Stimulated activated CD4-positive, alpha-beta T cell treated with anti-CD3 and anti-CD28 coated beads, Interleukin-12 subunit alpha, Interleukin-12 subunit beta, amount 100 ng/mL, for 4 hours (primary cell): ENCODE data around the gene COPRS.

Experiments used
- DNase-seq: peaks from one replicate; pipeline ENCODE4 v3.0.0-alpha.2; 2020

COPRS gene, protein sequence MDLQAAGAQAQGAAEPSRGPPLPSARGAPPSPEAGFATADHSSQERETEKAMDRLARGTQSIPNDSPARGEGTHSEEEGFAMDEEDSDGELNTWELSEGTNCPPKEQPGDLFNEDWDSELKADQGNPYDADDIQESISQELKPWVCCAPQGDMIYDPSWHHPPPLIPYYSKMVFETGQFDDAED

DNA sequence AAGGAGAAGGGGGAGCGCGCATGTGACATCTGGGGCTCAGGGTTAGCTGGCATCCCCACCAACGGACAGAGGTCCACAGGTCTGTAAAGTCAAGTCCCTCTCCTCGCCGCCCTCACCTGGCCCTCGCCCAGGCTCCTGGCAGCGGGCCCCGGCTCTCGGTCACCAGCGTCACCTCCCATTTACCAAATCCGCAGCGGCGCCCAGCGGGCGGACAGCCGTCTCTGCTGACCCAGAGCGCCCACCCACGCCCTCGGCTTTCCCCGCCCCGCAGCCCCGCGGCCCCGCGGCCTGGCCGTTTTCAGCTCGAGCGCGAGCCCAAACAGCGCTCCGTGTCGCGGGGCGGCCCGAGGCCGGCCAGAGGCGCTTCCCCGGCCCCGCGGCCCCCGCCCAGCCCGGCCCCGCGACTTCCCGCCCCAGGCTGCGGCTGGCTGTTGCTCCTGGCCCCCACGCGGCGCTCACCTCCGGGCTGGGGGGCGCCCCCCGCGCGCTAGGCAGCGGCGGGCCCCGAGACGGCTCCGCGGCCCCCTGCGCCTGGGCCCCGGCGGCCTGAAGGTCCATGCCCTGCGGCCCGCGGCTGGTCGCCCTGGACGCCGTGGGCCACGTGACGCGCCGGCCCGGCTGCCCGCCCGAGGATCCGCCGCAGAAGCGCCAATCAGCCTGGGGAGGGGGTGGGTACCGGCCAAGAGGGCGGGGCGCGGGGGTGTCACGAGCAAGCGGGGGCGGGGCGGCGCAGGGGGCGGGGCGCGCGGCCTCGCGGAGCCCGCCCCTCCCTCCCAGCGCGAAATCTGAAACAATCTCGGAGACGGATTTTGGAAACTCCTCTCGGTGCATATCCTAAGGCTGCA lies at the start of gene COPRS:
Gene COPRS (minus strand): TSS at position 603 of the 845 bp plus-strand sequence. CDS start 45 bp downstream, at position 558.
- peak; percentile 82 for DNase-seq

DNA sequence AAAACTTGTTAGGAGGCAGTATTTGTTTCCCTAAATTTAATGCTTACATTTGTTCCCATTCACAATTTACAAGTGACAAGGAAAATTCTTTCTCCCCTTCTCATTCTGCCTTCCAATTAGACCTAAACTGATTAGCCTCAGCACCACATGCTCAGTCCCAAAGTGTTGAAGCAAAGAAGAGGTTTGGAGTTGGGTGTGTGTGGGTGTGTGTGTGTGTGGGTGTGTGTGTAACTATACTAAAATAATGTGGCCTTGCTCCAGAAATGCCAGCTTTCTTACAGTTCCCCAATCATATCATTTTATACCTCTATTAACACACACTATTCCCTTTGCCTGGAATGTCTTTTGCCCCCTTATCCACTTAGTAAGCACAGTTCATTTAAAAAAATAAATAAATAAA lies 49.3 kb upstream of the COPRS start:
- no peak for DNase-seq

- no peak for DNase-seq
These were observed 48.4 kb upstream of the COPRS start for GRCh38 chr17:31907342-31907962.

DNA sequence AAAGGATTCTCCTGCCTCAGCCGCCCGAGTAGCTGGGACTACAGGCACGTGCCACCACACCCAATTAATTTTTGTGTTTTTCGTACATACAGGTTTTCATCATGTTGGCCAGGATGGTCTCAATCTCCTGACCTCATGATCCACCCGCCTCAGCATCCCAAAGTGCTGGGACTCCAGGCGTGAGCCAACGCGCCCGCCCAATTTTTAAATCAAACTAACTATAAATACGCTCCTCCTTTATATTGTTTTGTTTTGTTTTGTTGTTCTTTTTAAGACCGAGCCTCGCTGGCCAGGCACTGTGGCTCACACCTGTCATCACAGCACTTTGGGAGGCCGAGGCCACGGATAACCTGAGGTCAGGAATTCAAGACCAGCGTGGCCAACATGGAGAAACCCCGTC lies 44.4 kb upstream of the COPRS start:
- no peak for DNase-seq

DNA sequence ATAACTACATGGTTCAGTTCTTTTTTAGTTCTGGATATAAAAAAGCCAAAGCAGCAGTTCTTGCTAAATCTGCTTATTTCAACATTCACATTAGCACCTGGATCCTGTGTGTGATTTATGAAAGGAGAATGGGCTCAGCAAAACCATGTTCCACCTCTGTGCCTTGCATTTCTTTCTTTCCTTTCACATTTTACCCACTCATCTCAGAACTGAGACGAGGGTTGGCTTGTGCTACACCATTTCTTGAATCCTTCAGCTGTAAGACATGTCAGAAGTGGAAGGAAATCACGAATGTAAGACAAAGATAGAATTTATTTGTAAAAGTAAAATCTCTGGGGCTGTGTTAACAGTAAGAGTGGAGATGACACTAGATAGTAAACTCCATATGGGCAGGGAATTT lies 43.6 kb upstream of the COPRS start:
- DNase-seq = no peak

DNA sequence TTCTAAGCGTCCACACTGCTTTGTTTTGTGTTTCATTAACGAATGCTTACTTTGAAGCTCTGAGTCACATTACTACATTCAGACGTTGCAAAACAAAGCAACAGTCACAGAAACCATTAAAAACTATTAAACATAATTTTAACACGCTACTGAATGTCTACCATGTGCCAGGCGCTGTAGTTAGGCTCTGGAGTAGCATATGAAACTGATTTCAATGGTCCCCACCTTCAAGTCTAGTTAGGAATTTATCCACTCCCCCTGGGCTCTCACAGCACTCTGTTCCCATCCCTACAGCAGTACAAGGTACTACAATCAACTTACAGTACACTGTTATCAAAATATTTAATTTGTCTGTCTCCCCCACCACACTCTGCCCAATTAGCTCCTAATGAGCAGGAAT lies 41.8 kb upstream of the COPRS start:
- DNase-seq = no peak

DNA sequence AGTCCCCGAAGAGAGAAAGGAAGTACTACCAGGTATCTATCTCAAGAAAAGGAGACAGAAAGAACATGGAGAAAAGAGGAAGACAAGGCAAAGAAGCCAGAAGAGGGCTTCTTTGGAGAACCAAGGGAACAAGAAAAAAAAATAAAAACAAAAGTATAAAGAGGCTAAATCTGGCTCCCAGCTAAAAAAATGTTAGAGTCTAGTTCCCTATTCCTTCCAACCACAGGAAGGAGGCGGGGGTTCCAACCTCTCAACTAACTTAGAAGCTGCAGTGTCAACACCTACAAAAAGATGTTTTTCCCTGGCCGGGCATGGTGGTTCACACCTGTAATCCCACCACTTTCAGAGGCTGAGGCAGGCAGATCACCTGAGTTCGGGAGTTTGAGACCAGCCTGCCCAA lies 29.1 kb upstream of the COPRS start:
- no peak for DNase-seq

DNA sequence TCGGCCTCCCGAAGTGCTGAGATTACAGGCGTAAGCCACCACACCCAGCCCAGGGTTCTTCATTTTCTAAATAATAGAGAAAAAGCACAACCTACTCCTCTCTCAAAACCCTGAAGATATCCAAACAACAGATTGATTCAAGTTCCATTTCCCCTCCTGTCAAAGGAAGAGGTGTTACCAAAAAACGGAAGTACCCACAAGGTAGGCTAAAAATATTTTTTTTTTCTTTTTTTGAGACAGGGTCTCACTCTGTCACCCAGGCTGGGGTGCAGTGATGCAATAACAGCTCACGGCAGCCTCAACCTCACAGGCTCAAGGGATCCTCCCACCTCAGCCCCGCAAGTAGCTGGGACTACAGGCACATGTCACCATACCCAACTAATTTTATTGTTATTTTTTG lies 23.5 kb upstream of the COPRS start:
- DNase-seq = no peak

DNA sequence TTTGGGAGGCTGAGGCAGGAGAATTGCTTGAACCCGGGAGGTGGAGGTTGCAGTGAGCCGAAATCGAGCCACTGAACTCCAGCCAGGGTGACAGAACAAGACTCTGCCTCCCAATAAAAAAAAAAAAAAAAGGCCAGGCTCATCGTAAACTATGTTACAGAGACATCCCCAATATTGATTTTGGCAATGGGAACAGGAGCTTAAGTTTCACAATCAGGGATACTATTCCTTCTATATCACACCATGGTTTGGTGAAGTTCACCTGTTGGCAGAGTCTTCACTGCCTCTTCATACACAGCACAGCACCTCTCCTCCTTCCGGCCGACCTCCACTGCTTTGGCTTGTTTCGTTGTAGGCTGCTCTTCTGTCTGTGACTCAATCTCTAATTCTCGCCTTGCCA lies 21.3 kb upstream of the COPRS start:
- no peak for DNase-seq

GRCh38 chr17:31878703-31879073 lies 19.6 kb upstream of the COPRS start:
- DNase-seq = no peak

GRCh38 chr17:31877911-31878702 lies 19.1 kb upstream of the COPRS start:
- no peak for DNase-seq

DNA sequence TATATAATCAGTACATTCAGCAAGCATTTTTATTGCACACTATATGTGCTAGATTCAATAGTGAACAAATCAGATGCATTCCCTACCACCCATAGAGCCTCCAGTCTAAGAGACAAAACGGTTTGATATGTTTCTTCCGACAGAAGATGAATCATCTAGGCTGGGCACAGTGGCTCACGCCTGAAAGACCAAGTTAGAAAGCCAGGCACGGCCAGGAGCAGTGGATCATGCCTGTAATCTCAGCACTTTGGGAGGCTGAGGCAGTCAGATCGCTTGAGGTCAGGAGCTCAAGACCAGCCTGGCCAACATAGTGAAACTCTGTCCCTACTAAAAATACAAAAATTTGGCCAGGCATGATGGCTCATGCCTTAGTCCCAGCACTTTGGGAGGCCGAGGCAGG lies 18.3 kb upstream of the COPRS start:
- no peak for DNase-seq

DNA sequence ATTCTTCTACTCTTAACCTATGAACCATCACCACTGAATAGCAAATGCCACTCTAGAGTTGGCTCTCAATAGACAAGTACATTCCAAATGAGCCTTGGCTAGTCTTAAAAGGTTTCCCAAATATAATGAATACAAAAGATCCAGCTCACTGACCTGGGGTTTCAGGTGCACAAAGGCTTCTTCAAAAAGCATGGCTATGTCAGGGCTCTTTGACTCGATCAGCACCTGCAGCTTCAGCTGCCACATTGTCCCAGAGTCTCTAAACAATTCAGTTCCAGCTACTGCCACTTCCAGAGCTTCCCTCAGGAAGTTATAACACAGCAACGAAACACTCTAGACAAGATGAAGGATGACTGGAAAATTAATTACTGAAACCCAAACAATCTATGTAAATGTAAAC lies 16.0 kb upstream of the COPRS start:
- no peak for DNase-seq

DNA sequence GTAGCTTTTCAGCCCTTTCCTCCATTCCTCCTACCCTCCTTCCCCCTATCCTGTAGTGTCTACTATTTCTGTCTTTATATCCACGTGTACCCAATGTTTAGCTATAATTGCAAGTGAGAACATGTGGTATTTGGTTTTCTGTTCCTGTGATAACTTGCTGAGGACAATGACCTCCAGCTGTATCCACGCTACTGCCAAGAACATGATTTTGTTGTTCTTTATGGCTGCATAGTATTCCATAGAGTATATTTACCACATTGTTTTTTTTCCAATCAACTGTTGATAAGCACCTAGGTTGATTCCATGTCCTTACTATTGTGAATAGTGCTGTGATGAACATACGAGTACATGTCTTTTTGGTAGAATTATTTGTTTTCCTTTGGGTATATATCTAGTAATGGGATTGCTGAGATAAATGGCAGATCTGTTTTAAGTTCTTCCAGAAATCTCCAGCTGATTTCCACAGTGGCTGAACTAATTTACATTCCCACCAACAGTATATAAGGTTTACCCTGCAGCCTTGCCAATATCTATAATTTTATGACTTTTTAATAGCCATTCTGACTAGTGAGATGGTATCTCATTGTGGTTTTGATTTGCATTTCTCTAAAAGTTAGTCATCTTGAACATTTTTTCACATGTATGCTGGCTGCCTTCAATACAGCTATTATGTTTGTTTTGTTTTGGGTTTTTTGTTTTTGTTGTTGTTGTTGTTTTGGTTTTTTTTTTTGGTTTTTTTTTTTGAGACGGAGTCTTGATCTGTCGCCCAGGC lies 10.9 kb upstream of the COPRS start:
- DNase-seq = no peak

DNA sequence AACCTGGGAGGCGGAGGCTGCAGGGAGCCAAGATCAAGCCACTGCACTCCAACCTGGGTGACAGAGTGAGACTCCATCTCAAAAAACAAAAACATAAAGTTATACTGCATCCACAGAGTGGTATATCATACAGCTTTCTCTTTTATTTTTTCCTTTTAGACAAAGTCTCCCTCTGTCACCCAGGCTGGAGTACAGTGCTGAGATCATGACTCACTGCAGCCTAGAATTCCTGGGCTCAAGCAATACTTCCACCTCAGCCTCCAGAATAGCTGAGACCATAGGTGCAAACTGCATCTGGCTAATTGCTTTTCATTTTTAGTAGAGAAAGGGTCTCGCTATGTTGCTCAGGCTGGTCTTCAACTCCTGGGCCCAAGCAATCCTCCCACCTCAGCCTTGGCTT lies 10.0 kb upstream of the COPRS start:
- no peak for DNase-seq

- no peak for DNase-seq
These were observed 504 bp upstream of the COPRS start for GRCh38 chr17:31859487-31860008.

DNA sequence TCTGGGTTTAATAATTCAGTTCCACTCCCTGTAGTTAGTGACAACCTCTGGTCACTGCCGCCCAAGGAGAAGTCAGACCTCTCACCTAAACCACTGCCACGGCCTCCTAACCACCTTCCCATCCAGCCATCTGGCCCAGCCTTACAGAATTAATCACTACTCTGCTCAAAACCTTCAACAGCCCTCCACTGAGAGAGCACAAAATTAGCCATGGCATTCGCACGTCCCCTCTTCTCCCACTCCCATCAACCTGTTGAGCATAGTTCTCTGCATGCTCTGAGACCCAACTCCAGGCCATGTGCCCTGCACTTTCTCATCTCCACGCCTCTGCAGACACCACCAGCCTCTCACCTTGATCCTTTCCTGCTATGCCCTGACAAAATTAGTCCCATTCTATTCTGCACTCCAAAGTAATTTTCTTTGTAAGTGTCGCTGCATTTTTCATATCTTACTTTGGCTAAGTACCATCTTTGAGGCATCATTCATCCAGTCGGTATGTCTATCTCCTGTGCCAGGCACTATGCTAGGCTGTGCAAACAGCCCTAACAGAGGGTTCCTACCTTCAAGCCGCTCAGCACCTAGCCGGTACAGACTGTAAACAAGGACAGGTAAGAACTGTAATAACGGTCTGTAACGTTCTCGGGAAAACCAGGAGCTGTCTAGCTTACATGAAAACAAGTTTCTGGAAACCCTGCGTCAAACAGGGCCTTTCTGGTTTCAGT lies 963 bp downstream of the COPRS start:
- no peak for DNase-seq

- no peak for DNase-seq
These were observed 2.3 kb downstream of the COPRS start for GRCh38 chr17:31856750-31857149.

- no peak for DNase-seq
These were observed 4.4 kb downstream of the COPRS start for GRCh38 chr17:31854672-31855071.

GRCh38 chr17:31853911-31854470 lies 5.1 kb downstream of the COPRS start:
- no peak for DNase-seq

DNA sequence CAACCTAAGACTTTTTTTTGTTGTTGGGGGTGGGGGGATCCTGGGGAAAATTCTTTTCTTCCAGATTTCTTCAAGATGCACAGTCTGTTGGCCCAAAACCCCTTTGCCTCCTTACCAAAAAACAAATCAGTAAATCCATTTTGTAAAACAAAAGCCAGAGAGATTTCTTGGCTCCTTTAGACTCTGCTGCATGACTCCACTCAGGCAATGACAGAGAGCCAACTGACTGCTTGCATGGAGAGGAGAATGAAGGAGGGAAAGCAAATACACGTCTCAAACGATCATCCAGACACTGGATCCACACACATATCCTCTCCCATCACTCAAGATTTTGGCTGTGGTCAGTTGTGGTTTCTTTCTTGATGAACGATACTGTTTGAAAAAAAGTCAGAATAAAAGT lies 13.8 kb downstream of the COPRS start:
- DNase-seq = no peak
